ENCODE measurements around the gene MBD6.

Gene MBD6

DNA sequence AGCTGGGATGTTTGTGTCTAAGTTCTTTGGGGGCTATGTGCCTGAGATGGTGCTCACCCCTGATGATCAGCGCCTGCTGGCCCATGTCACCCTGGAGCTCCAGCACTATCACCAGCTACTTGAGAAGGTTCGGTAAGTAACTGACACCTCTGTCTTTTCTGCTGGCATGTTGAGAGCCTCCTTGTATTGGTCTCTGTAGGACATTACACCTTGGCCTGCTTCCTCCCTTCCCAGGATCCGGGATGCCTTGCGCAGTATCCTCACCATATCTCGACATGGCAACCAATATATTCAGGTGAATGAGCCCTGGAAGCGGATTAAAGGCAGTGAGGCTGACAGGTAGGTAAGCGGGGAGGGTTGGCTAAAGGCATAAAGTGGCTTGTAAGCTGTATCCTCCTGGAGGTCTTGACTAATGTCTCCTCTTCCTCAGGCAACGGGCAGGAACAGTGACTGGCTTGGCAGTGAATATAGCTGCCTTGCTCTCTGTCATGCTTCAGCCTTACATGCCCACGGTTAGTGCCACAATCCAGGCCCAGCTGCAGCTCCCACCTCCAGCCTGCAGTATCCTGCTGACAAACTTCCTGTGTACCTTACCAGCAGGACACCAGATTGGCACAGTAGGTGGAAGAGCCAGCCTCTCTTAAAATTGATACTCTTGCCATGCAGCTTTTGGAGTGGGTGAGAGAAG lies 7.8 kb upstream of the MBD6 start:
- H3K4me3 ChIP-seq (ENCODE audit: low read depth, low read length) = no peak overlapping the region
- TF ChIP-seq, protein P1, sequence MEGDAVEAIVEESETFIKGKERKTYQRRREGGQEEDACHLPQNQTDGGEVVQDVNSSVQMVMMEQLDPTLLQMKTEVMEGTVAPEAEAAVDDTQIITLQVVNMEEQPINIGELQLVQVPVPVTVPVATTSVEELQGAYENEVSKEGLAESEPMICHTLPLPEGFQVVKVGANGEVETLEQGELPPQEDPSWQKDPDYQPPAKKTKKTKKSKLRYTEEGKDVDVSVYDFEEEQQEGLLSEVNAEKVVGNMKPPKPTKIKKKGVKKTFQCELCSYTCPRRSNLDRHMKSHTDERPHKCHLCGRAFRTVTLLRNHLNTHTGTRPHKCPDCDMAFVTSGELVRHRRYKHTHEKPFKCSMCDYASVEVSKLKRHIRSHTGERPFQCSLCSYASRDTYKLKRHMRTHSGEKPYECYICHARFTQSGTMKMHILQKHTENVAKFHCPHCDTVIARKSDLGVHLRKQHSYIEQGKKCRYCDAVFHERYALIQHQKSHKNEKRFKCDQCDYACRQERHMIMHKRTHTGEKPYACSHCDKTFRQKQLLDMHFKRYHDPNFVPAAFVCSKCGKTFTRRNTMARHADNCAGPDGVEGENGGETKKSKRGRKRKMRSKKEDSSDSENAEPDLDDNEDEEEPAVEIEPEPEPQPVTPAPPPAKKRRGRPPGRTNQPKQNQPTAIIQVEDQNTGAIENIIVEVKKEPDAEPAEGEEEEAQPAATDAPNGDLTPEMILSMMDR (IDR thresholded peaks at IDR 0.05; ENCODE audit: low read depth, low read length) = no peak

DNA sequence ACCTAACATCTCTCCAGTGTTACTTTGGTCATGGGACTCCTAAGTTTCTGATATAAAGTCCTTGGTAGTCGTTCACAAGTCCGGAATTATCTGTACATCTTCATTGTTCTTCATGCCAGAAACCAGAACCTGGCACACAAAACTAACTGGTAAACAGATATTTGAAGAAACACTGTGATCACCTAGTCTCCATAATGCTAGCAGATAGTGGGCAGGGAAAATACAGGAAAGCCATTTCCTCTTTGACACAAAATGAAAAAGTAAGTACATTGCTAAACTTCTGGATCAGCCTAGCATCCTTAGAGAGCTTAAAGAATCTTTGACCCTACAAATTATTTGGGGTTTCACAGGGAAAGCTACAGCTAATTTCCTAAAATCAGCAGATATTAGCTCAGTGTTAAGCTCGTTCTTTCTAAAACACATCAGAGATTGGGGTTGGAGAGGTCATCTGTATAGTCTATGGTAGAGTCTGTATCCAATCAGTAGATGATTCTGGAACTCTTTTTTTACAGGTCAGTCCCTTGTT lies 7.2 kb upstream of the MBD6 start:
- TF ChIP-seq, protein P1 (IDR thresholded peaks at IDR 0.05; ENCODE audit: low read depth, low read length) = no peak
- H3K4me3 ChIP-seq (ENCODE audit: low read depth, low read length) = no peak overlapping the region

DNA sequence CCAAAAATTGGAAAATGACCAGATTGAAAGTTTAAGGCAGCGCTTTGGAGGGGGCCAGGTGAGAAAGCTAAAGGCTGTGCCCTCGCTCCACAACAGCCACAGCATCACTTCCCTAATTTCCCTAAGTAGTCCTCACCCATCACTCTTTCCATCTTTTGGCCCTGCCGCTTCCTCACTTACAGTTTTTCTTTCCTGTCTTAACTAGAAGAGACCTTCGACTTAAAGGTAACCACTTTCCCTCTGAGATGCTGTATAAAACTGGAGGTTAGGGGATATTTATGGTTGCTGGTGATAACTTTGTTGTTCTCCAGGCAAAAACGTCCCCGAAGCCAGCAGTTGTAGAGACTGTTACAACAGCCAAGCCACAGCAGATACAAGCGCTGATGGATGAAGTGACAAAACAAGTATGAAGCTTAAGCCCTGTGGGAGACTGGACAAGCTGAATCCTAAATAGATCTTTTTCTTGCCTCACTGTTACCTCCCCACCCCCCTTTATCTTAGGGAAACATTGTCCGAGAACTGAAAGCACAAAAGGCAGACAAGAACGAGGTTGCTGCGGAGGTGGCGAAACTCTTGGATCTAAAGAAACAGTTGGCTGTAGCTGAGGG lies 6.6 kb upstream of the MBD6 start:
- no peak overlapping the region for H3K4me3 ChIP-seq (ENCODE audit: low read depth, low read length)
- TF ChIP-seq, protein P1 (IDR thresholded peaks at IDR 0.05; ENCODE audit: low read depth, low read length) = no peak

DNA sequence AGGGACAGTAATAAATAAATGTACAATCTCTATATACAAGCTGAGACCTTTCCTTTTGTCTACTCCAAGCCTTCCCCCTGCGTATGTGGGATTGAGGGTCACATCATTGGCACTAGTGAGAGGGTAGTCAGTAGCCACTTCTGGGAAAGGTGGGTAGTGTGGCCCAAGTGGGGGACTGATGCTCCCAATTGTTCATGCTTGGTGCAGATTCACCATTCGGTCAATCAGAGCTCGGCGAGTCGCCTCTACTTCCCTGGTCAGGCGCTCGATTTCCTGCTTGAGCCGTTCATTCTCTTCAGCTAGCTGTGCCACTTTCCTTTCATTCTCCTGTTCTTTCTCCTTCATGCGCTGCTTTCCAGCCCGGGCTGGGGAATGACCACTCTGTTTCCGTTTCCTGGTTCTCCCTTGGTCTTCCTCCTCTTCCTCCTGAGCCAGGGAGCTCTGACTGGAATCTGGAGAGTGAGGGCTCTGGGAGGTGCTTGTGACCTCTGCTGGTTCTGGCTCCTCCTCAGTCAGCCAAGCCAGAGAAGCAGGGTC lies 5.9 kb upstream of the MBD6 start:
- H3K4me3 ChIP-seq (ENCODE audit: low read depth, low read length) = no peak overlapping the region
- TF ChIP-seq, protein P1 (IDR thresholded peaks at IDR 0.05; ENCODE audit: low read depth, low read length) = no peak

DNA sequence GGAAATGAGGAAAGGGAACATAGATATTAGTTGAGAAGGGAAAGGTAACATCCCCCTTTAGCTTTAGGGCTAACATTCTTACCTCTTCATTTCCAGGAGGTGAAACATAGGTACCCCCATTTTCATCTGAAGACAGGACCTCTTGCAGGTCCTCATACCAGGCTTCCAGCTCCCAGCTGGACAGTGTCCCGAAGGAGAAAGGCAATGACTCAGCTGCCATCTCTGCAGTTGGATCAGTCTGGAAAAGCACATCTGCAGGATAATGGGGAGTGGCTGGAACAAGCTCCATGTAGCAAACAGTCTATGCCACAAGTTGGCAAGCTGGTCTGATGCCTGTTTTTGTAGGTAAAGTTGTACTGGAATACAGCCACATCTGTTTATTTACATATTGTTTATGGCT lies 5.4 kb upstream of the MBD6 start:
- H3K4me3 ChIP-seq (ENCODE audit: low read depth, low read length) = no peak overlapping the region
- TF ChIP-seq, protein P1 (IDR thresholded peaks at IDR 0.05; ENCODE audit: low read depth, low read length) = no peak

DNA sequence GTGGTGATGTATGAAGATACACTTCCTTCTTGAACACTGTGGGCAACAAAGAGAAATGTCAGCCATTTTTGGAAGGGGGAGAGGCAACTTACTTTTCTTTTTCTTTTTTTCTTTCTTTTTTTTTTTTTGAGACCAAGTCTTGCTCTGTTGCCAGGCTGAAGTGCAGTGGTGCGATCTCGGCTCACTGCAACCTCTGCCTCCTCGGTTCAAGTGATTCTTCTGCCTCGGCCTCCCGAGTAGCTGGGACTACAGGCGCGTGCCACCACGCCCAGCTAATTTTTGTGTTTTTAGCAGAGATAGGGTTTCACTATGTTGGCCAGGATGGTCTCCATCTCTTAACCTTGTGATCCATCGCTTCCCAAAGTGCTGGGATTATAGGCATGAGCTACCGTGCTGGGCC lies 4.9 kb upstream of the MBD6 start:
- H3K4me3 ChIP-seq (ENCODE audit: low read depth, low read length) = peak overlapping the region; percentile 99

DNA sequence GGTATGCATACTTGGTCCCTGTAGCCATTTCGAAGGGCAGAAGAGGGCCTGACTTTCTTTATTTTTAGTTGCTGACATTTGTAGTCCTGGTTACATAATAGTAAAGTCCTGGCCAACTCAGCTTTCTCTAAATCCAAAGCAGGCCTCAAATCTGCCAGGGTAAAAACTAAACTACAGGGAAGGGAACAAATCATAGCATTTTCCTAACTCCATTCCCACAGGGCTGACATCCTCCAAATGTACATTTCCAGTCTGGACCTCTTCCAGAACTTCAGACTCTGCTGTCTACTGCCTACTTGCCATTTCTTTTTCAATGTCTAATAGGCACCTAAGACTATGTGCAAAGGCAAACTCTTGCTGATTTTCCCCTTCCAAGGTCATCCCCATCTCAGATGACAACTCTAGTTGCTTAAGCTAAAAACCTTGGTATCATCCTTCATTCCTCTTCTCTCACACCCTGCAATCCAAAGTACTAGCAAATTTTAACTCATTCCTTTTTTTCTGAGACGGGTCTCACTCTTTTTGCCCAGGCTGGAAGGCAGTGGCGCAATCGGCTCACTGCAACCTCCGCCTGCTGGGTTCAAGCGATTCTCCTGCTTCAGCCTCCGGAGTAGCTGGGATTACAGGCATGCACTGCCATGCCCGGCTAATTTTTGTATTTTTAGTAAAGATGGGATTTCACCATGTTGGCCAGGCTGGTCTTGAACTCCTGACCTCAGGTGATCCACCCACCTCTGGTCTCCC lies 4.3 kb upstream of the MBD6 start:
- TF ChIP-seq, protein P1 (IDR thresholded peaks at IDR 0.05; ENCODE audit: low read depth, low read length) = no peak
- H3K4me3 ChIP-seq (ENCODE audit: low read depth, low read length) = peak overlapping the region; percentile 99
